ENCODE measurements around the gene ADRM1. TPM values are rescaled to one million over a fixed set of nuclear protein-coding genes. Genes with fewer than 3 reads are reported as not detected.
A peak's percentile ranks its signal among the peaks of the same experiment; 100 is the strongest.

The ADRM1 gene
- total RNA-seq, 2 donors from 2014 or later, result 47.3 to 54.2 TPM

DNA sequence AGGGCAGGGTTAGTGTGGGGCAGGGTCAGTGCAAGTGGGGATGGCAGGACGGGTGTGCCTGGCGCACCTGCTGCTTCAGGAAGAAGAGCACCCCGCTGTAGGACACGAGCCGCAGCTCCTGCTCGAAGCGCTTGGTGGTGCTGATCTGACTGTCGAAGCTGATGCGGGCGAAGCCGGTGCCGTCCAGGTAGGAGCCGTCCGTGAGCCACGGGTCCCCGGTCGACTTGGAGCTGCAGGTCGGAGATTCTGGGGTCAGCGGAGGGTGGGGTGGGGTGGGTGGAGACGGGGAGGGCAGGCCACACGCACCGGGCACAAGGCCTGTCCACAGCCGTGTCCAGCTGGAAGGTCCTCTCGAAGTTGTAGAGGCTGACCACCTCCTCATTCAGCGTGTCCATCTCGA, 10.2 kb downstream of the ADRM1 start:
- no peaks in the 10 kb centered on the region for H3K9me3 ChIP-seq (ENCODE audit: control insufficient read depth, low read length, poor library complexity, severe bottlenecking)
- ATAC-seq, result no peak
- no peak for DNase-seq
- Mint-ChIP-seq H3K27me3 (no peaks in the 10 kb centered on the region), H3K27ac (no peak overlapping the region), H3K4me3 (no peak overlapping the region), H3K36me3 (ENCODE audit: low read depth) (no peaks in the 10 kb centered on the region), H3K4me1 (no peaks in the 10 kb centered on the region)

GRCh38 chr20:62313460-62314338, 10.9 kb downstream of the ADRM1 start:
- ATAC-seq (no peak), DNase-seq (no peak)
- no peak overlapping the region for H3K27ac Mint-ChIP-seq
- H3K4me1 Mint-ChIP-seq, result no peaks in the 10 kb centered on the region
- H3K36me3 Mint-ChIP-seq (ENCODE audit: low read depth), result no peaks in the 10 kb centered on the region
- no peaks in the 10 kb centered on the region for H3K27me3 Mint-ChIP-seq
- H3K9me3 ChIP-seq (ENCODE audit: control insufficient read depth, low read length, poor library complexity, severe bottlenecking), result no peaks in the 10 kb centered on the region
- no peak overlapping the region for H3K4me3 Mint-ChIP-seq

DNA sequence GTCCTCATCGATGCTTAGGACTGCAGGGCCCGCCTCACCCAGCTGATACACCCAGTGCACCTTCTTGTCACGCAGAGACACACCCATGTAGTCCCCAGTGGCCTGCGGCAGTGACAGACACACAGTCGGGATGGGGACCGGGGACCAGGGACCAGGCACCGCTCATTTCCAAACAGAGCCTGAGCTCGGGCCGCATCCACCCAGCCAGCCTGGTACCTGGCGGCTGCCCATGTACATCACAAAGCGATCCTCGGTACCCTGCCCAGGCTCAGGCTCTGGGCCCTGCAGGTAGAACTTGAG, 11.5 kb downstream of the ADRM1 start:
- ATAC-seq (no peak), DNase-seq (no peak)
- no peaks in the 10 kb centered on the region for H3K9me3 ChIP-seq (ENCODE audit: control insufficient read depth, low read length, poor library complexity, severe bottlenecking)
- no peaks in the 10 kb centered on the region for H3K27me3 Mint-ChIP-seq
- peaks cover 2% of the 10 kb centered on the region for H3K4me1 Mint-ChIP-seq
- no peak overlapping the region for H3K4me3 Mint-ChIP-seq
- H3K36me3 Mint-ChIP-seq (ENCODE audit: low read depth), result no peaks in the 10 kb centered on the region
- H3K27ac Mint-ChIP-seq, result no peak overlapping the region

- Mint-ChIP-seq H3K4me3 (no peak overlapping the region), H3K4me1 (peaks cover 3% of the 10 kb centered on the region), H3K36me3 (ENCODE audit: low read depth) (no peaks in the 10 kb centered on the region), H3K27ac (no peak overlapping the region), H3K27me3 (no peaks in the 10 kb centered on the region)
- ATAC-seq (no peak), DNase-seq (no peak)
- H3K9me3 ChIP-seq (ENCODE audit: control insufficient read depth, low read length, poor library complexity, severe bottlenecking), result no peaks in the 10 kb centered on the region
Observed at GRCh38 chr20:62314711-62315302, 12.0 kb downstream of the ADRM1 start.

DNA sequence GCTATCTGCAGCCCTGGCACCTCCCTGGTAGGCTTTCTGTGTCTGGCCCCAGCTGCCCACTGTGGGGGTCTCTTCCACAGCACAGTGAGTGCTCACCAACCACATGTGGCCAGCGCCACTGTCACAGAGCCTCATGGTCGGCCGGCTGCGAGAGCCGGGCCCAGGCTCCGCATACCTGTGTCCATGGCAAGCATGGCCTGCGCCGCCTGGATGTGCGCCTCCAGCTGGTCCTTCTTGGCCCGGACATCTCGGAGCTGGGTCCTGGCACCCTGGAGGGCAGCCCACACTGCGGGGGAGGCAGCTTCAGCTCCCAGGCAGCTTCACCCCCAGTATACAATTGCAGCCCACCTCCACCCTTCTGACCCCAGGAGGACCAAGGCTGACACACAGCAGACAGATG, 13.0 kb downstream of the ADRM1 start:
- H3K9me3 ChIP-seq (ENCODE audit: control insufficient read depth, low read length, poor library complexity, severe bottlenecking), result no peaks in the 10 kb centered on the region
- ATAC-seq (no peak), DNase-seq (no peak)
- Mint-ChIP-seq H3K27me3 (no peaks in the 10 kb centered on the region), H3K27ac (no peak overlapping the region), H3K4me1 (peaks cover 3% of the 10 kb centered on the region), H3K4me3 (no peak overlapping the region), H3K36me3 (ENCODE audit: low read depth) (no peaks in the 10 kb centered on the region)

DNA sequence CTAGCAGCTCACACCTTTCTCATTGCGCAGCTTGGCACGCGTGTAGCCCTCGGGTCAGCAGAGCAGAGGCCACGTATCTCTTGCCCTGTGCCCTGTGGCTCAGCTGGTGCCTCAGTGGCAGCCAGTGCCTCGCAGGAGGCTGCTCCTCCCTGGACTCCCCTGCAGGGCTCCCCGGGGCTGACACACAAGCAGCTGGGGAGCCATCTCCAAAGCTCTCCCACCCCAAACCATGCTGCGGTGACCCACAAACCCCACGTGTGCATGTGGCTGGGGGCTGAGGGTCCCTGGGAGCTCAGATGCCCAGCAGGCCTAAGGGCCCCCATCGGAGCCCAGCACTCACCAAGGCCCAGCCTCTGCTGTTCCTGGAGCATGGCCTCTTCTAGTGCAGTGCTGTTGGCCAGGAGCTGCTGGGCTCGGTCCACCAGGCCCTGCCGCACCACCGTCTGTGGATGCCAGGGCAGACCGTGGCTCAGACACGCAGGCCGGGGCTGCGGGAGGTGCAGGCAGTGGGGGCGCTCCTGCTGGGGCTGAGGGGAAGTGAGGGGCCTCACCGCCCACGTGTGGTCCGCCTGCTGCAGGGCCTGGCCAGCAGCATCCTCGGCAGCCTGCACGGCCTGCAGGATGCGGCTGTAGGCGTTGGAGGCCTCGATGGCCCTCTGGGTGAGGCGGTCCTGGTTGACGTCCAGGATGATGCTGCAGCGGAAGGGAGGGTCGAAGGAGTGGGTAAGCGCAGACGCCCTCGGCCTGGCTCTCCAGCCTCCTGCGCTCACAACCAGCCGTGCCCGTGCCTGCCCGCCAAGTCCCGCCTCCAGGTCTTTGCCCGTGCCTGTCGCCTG, 13.8 kb downstream of the ADRM1 start:
- ATAC-seq, result no peak
- no peaks in the 10 kb centered on the region for H3K27me3 Mint-ChIP-seq

DNA sequence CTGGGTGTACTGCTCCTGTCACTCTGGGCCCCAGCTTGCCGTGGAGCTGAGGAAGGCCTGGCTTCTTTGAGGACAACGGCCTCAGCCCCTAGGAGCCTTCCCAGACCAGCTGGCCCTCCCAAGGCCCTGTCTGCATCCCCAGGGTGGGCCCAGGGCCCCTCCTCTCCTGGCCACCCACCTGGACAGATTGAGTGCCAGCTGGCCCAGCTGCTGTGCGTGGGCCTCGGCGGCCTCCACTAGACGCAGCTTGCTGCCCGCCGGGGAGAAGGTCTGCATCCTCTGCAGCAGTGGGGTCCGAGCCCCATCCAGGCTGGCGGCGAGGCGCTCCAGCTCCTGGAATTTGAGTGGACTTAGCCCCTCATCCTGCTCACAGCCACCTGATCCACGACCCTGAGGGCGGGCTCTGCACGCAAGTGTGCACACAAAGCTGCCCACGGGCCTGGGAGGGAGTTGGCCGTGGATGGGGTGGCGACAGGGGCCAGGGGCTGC, 14.4 kb downstream of the ADRM1 start:
- Mint-ChIP-seq H3K4me3 (no peak overlapping the region), H3K4me1 (peaks cover 4% of the 10 kb centered on the region), H3K27me3 (no peaks in the 10 kb centered on the region), H3K27ac (no peak overlapping the region), H3K36me3 (ENCODE audit: low read depth) (no peaks in the 10 kb centered on the region)
- no peaks in the 10 kb centered on the region for H3K9me3 ChIP-seq (ENCODE audit: control insufficient read depth, low read length, poor library complexity, severe bottlenecking)
- ATAC-seq (no peak), DNase-seq (no peak)

More for the DNA sequence above, 13.8 kb downstream of the ADRM1 start:
- H3K4me1 Mint-ChIP-seq, result peaks cover 4% of the 10 kb centered on the region
- no peak for DNase-seq
- H3K4me3 Mint-ChIP-seq, result no peak overlapping the region
- no peaks in the 10 kb centered on the region for H3K9me3 ChIP-seq (ENCODE audit: control insufficient read depth, low read length, poor library complexity, severe bottlenecking)
- no peaks in the 10 kb centered on the region for H3K36me3 Mint-ChIP-seq (ENCODE audit: low read depth)
- H3K27ac Mint-ChIP-seq, result no peak overlapping the region

- Mint-ChIP-seq H3K36me3 (ENCODE audit: low read depth) (no peaks in the 10 kb centered on the region), H3K27me3 (no peaks in the 10 kb centered on the region), H3K4me1 (peaks cover 4% of the 10 kb centered on the region), H3K27ac (no peak overlapping the region), H3K4me3 (peak overlapping the region; percentile 39)
- ATAC-seq (no peak), DNase-seq (no peak)
- no peaks in the 10 kb centered on the region for H3K9me3 ChIP-seq (ENCODE audit: control insufficient read depth, low read length, poor library complexity, severe bottlenecking)
Observed at GRCh38 chr20:62318400-62319345, 15.9 kb downstream of the ADRM1 start.

DNA sequence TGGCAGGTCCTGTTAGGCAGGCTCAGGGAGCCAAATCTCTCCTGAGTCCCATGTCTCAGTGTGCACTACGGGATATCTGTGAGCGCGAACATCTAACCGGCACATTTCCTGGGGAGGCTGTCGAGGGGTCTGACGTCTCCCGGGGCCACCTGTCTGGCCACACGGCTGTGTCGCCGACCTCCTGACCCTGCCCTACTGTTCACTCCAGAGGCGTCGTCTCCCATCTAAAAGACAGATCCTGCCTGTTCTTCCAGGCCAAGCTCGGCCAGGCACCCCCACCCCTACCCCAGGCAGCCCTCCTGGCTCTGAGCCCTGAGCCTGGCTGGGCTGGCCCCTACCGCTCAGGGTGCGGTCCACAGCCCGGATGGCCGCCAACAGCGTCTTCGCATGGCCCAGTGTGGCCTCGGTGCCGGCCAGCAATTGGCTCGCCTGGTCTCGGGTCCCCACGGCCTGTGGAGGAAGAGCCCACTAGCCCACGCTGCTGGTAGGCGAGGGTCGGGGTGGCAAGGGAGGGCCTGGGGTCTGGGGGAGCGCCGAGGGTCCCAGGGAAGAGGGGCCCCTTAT, 16.6 kb downstream of the ADRM1 start:
- H3K27me3 Mint-ChIP-seq, result no peaks in the 10 kb centered on the region
- no peak for ATAC-seq
- H3K9me3 ChIP-seq (ENCODE audit: control insufficient read depth, low read length, poor library complexity, severe bottlenecking), result no peaks in the 10 kb centered on the region
- no peak for DNase-seq
- peak overlapping the region; percentile 39 for H3K4me3 Mint-ChIP-seq
- no peaks in the 10 kb centered on the region for H3K36me3 Mint-ChIP-seq (ENCODE audit: low read depth)
- peaks cover 4% of the 10 kb centered on the region for H3K4me1 Mint-ChIP-seq
- no peak overlapping the region for H3K27ac Mint-ChIP-seq

DNA sequence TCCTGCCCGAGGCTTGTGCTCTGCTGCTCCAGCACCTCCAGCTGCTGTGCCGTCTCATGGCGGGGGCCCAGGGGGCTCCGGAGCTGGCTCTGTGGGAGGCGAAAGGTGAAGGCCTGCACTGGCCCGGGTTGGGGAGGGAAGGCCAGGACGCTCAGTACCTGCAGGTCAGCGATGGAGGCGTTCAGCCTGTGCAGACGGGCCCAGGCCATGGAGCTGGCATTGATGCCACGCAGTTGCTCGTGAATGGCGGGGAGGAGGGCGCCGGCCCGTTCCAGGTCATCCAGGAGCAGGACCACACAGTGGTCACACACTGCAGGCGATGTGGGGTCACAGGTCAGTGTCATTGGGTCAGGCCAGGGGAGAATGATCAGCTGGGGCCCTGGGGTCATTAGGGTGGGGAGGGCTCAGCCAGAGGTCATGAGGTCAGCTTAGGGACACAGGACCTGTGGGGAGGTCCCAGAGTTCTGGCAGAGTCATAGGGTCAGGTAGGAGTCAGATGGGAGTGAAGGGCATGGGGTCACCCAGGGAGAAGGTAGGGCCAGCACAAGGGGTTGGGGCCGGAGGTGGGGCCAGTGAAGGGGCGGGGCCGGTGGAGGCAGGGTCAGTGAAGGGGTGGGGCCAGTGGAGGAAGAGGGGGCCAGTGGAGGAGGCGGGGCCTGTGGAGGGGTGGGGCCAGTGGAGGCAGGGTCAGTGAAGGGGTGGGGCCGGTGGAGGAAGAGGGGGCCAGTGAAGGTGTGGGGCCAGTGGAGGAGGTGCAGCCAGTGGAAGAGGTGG, 18.0 kb downstream of the ADRM1 start:
- peak overlapping the region; percentile 19 for H3K4me3 Mint-ChIP-seq
- H3K36me3 Mint-ChIP-seq (ENCODE audit: low read depth), result no peaks in the 10 kb centered on the region
- H3K4me1 Mint-ChIP-seq, result peaks cover 7% of the 10 kb centered on the region
- DNase-seq (no peak), ATAC-seq (no peak)
- no peak overlapping the region for H3K27ac Mint-ChIP-seq
- no peaks in the 10 kb centered on the region for H3K27me3 Mint-ChIP-seq
- no peaks in the 10 kb centered on the region for H3K9me3 ChIP-seq (ENCODE audit: control insufficient read depth, low read length, poor library complexity, severe bottlenecking)

GRCh38 chr20:62321521-62321948, 18.7 kb downstream of the ADRM1 start:
- DNase-seq (no peak), ATAC-seq (peak; percentile 56)
- H3K9me3 ChIP-seq (ENCODE audit: control insufficient read depth, low read length, poor library complexity, severe bottlenecking), result no peaks in the 10 kb centered on the region
- peak overlapping the region; percentile 63 for H3K4me3 Mint-ChIP-seq
- no peak overlapping the region for H3K27ac Mint-ChIP-seq
- H3K36me3 Mint-ChIP-seq (ENCODE audit: low read depth), result no peaks in the 10 kb centered on the region
- H3K4me1 Mint-ChIP-seq, result peaks cover 10% of the 10 kb centered on the region
- H3K27me3 Mint-ChIP-seq, result no peaks in the 10 kb centered on the region

DNA sequence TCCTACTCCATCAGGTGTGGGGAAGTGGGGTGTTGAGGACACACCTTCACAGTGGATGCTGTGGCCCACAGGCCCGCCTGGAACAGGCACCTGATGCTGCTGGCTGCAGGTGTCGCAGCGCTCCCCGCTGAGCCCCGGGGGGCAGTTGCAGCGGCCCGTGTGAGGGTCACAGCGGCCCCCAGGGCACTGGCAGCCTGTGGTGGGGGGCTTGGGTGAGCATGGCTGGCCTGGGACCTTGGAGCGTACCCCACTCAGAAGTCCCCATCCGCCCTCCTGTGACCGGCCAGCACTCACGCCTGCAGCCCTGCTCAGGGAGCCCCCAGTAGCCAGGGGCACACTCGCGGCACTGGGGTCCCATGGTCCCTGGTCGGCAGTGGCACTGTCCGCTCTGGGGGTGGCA, 19.2 kb downstream of the ADRM1 start:
- peaks cover 10% of the 10 kb centered on the region for H3K4me1 Mint-ChIP-seq
- H3K36me3 Mint-ChIP-seq (ENCODE audit: low read depth), result no peaks in the 10 kb centered on the region
- DNase-seq (no peak), ATAC-seq (no peak)
- no peaks in the 10 kb centered on the region for H3K27me3 Mint-ChIP-seq
- H3K9me3 ChIP-seq (ENCODE audit: control insufficient read depth, low read length, poor library complexity, severe bottlenecking), result no peaks in the 10 kb centered on the region
- no peak overlapping the region for H3K27ac Mint-ChIP-seq
- H3K4me3 Mint-ChIP-seq, result peak overlapping the region; percentile 63
